T follicular helper cell (primary cell): ENCODE results near the gene SOX18.
A peak's percentile ranks its signal among the peaks of the same experiment; 100 is the strongest.

Experiments
- DNase-seq: peaks from one replicate; pipeline ENCODE4 v3.0.0-alpha.2; 2020; ENCODE audit warnings: low read depth

The SOX18 gene

DNA sequence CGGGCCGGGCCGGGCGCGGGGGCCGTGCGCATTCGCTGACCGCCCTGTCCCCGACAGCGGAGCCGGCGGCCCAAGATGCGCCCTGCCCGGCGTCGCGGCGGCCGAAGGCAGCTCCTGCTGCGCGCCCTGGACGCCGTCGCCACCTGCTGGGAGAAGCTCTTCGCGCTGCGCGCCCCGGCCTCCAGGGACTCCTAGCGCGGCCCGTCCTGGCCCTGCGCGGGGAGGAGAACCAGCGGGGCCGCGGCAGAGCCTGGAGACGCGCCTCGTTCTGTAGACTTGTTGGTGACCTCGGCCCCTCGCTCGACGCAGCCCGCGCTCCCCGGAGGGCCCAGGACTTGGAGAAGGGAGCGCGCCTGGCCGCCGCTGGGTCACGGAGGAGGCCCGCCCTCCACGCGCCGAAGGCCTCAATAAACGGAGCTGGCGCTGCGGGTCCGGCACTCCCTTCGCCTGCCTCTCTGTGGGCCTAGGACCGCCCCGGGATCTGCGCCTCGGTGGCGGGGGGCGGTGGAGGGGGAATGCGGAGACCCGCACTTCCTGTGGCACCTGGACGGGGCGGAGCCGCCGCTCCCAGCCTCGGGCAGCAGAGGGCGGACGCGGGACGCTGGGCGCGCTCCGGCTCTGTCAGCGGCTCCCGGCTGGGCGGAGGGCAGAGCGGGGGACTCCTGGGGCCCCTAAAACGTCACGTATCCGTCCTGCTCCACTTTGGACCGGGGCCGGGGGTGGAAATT lies 10.7 kb downstream of the SOX18 start:
- peak; percentile 60 for DNase-seq

- no peak for DNase-seq
Measured at GRCh38 chr20:64038224-64038564, 11.2 kb downstream of the SOX18 start.

DNA sequence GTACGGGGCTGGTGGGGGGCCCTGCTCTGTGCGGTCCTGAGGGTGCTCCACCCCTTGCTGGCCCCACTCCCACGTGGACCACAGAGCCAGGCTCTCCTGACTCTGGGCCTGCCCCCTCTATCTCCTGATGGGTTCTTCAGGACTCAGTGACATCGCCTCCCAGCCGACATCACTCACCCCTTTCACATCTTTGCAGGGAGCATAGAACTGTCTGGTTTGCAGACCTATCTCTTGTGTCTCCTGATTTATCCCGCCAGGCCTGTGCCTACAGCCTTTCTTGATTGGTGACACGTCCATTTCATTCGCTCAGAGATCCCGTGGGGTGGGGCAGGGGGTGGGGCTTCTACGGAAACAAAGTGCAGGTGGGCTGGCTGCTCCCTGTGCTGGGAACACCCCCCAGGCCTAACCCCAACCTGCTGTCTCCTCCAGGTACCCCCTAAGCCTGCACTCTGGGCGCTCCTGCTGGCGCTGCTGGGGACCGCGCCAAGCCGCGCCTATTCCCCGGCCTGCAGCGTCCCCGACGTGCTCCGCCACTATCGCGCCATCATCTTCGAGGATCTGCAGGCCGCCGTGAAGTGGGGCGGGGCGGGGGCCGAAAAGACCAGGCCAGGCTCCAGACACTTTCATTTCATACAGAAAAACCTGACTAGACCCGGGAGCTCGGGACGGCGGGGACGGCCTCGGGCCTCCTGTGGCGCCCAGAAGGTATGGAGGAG lies 11.8 kb downstream of the SOX18 start:
- no peak for DNase-seq

GRCh38 chr20:64037199-64037497 lies 12.3 kb downstream of the SOX18 start:
- DNase-seq, result no peak

DNA sequence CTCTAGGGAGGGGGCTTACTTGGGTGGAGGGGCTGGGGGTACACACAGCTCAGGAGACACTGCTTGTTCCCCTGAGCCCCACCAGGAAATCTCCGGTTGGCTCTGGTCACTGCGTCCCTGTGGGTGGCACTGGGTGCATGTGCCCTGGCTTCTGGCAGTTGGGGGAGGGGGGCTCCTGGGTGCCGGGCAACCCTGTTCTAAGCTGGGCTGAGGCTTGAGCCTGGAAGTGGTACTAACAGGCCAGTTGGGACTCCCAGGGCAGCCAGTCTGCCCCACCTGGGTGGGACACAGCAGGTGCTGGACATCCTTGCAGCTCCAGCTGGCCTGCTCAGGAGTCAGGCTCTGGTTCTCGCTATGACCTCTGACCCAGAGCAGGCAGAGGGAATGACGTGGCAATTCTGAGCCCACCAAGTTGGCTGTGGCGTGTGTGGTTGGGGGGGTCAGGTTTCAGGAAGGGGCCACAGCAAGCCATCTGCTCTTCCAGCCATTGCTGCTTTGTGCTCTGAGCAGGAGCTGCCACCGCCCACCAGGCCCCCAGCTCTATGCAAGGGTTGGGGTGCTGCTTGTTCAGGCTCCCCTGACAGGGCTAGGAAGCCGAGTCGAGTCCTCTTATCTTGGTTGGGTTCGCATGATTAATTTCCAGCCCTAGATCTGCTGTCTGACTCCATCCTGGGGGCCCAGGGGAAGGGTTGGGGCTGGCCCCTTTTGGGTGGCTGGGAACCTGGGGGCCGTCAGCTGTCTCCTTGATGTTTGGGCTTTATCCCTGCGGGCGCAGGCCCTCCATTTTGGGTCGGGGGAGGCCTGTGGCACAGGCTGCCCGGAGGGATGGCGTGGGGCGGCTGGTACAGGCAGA lies 12.9 kb downstream of the SOX18 start:
- DNase-seq, result no peak

GRCh38 chr20:64035933-64036345 lies 13.5 kb downstream of the SOX18 start, which contains the start of gene C20orf204:
TSS of gene C20orf204 (plus strand) at chr20:64036182. CDS start at chr20:64036324, 142 bp downstream.
- DNase-seq, result no peak

DNA sequence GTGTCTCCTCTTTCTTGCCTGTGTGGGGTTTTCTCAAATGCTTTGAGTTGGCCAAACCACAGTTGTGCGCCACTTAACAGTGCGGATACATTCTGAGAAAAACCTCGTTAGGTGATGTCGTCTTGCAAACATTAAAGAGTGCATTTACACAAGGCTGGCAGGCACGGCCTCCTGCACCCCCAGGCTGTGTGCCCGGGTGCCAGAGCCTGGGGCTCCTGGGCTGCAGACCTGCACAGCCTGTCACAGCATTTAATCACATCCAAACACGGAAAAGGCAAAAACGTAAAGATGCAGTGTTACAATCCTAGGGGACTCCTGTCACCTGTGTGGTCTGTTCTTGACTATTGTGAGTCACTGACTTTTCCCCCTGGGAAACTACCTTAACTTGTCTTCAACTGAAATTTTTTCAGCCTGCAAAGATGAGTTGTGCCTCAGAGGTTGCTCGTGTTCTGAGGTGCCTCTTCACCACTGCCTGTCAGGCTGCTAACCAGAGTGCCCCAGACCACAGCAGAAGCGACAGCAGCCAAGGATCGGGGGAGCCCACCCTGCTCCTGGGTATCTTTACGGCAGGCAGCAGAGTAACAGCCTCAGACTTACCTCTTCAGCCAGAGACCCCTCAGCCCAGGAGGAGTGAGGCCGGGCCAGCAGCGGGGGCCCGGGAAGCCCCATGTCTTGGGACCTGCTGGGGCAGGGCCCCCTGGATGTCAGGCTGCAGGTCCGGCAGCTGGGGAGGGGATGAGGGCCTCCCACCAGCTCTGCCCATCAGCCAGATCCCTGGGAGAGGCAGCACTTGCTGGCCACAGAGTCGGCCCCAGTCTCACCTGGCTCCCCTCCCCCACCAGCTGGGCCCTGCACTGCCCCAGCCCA lies 14.1 kb downstream of the SOX18 start:
- no peak for DNase-seq

- DNase-seq, result no peak
Measured at GRCh38 chr20:64033981-64034493, 15.4 kb downstream of the SOX18 start.

DNA sequence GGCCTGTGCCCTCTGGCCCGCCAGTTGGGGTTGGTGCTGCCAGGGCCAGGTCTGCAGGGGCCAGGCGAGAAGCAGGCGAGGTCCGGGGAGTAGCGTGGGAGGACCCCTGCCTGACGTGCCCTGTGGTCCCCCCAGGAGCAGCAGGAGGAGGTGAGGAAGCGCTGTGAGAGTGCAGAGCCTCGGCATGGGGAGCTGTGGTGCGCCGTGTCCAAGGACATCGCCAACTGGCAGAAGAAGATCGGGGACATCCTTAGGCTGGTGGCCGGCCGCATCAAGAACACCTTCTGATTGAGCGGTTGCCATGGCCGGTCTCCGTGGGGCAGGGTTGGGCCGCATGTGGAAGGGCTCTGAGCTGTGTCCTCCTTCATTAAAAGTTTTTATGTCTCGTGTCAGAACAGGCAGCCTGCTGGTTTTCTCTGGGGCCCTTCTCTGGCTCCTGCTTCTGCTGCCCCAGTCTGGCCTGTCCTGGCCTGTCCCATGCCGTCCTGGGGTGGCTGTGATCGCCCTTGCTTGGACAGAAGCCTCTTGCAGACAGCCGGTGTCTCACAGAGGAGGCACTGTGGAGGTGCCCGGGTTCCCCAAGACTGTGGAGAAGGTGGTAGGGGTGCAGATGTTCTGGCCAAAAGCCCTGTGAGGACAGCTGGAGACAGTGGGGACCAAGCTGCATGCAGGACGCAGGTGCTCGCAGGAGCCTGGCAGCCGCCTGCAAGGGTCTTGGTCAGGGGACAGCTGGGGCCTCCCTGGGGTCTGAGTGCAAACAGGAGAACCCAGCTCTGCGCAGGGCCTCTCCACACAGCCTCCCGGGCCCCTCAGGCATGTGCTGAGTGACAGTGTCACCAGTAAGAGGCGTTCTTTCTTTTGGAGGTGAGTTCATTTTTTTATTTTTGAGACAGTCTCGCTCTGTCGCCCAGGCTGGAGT lies 16.5 kb downstream of the SOX18 start:
- no peak for DNase-seq

DNA sequence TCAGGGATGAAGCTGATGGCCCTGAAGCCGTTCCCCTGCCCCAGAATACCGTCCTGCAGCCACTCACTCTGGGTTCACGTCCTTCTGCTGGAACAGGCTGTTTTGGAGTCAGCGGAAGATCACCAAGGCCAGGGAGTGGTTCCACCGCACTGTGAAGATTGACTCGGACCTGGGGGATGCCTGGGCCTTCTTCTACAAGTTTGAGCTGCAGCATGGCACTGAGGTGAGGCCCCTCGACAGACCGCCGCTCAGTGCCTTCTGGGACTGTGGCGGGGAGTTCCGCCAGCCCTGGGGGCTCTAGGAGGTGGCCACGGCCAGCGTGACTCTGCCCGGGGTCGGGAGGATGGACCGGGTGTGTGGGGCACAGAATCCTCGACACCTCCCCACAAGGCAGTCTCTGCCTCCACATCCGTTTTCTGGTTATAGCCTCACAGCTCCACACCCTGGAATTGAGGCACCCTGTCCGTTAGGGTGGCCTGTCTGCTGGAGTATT lies 17.6 kb downstream of the SOX18 start:
- DNase-seq, result no peak

GRCh38 chr20:64030371-64031134 lies 18.9 kb downstream of the SOX18 start:
- no peak for DNase-seq

DNA sequence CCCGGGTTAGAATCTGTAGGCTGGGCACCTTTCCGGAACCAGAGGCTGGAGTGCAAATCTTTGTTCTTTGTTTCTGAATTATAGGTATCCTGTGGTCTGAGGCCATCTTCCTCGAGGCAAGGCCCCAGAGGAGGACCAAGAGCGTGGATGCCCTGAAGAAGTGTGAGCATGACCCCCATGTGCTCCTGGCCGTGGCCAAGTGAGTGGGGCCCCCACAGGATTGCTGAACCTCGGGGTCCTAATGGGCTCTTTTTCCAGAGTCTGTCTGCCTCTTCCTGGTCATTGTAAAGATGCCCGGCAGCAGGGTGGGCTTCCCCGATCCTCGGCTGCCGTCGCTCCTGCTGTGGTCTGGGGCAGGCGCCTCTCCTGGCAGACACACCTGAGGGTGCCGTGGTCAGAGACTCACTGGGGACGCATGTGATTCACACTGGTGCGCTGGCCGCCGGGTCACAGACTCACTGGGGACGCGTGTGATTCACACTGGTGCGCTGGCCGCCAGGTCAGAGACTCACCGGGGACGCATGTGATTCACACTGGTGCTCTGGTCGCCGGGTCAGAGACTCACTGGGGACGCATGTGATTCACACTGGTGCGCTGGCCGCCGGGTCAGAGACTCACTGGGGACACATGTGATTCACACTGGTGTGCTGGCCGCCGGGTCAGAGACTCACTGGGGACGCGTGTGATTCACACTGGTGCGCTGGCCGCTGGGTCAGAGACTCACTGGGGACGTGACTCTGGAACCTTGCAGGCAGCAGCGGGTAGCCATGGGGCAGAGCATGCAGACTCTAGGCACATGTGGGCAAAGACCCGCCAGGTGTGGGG lies 19.9 kb downstream of the SOX18 start:
- no peak for DNase-seq

GRCh38 chr20:64027981-64028685 lies 21.3 kb downstream of the SOX18 start:
- no peak for DNase-seq

GRCh38 chr20:64025826-64026412 lies 23.5 kb downstream of the SOX18 start:
- no peak for DNase-seq

DNA sequence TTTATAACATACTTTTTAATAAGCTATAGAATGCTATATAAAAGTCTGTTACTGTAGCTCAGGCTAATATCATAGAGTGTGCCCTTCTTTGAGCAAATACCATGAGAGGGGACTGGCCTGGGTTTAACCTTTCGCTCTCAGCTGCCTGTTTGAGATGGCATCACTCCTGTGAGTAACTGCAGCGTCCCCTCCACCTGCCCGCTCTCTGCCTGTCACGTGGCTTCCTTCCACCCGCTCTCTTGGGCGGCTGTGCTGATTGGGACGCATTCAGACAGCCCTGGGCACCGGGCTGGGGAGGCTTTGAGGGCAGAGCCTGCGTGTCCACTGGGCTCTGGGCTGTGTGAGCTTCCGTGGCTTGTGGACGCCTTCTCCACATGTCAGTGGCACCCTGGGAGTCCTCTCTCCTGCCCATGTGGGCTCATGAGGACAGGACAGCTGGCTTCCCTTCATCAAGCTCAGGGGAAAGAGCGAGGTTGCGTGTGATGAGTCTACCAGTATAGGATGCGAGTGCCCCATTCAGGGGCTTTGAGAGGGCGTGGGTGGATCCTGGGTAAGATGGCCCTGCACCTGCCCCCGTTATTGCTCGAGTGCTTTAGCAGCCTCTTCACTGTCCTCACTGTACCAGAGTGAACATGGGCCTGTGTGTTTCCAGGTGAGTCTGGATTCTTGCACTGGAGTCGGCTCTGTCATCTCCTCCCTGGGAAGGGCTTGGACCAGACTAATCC lies 24.2 kb downstream of the SOX18 start:
- no peak for DNase-seq

DNA sequence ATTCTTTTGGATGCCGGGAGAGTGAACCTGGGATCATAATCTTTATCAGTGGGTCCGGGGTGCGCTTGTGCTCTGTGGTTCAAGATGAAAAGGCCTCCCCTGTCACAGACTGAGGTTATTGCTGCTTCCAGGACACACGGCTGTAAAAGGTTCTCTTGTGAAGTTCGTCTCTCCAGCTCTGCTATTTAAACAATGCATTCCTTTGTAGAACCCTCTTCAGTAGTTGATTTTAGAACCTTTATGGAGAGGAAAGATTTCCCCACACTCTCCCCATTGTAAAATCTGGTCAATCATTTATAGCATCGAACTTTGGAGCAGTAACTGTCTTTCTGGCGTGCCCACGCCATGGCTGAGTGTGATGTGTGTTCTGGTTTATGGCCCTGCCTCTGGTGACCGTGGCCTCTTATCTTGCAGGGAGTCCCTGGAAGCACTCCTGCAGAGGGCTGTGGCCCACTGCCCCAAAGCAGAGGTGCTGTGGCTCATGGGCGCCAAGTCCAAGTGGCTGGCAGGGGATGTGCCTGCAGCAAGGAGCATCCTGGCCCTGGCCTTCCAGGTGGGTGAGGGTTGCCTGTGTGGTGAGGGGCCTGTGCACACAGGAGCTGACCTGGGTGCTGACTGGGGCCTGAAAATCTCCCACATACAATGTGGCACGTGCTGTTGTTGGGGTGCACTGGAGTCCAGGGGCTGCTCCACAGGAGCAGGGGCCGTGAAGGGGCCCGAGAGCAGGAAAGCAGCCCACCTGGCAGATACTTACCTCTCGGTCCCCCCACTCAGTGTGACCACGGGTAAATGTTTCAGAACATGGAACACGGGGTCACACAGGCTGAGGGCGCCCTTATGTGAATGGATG lies 25.1 kb downstream of the SOX18 start:
- DNase-seq, result no peak
